GM12878 (cell line): ENCODE results near the gene KIF12. TPM values are rescaled to one million over a fixed set of nuclear protein-coding genes. Genes with fewer than 3 reads are reported as not detected.

Source experiments
- ATAC-seq: fragments of 200-7000 bp; cut with Tn5 transposase; 3 replicates; pipeline ENCODE4 v1.9.1; 2020; ENCODE audit warnings: mild to moderate bottlenecking, moderate library complexity
- BruUV-seq: library from RNA; stranded (reverse); fragments of 400-500 nt; replicated peaks from 2 replicates; lab custom pipeline; 2021; lab: Mats Ljungman, UMichigan
- CTCF ChIA-PET: fragments of 300-600 bp; sonication (Branson Sonifier 250); formaldehyde crosslinking; extraction: SDS; loops from one replicate; lab custom pipeline; 2021; ENCODE audit warnings: inconsistent platforms; lab: Yijun Ruan, JAX
- POLR2A ChIA-PET: fragments of 350-600 bp; formaldehyde crosslinking; extraction: SDS; loops from one replicate; lab custom pipeline; 2021; ENCODE audit warnings: inconsistent platforms; lab: Charles Lee
- RAD21 ChIA-PET: fragments of 300-600 bp; sonication (Branson Sonifier 250); formaldehyde crosslinking; loops from one replicate; lab custom pipeline; 2023; ENCODE audit warnings: antibody characterized with exemption; ENCODE audit not compliant: unreplicated experiment; lab: Charles Lee
- SMC1A ChIA-PET: fragments of 300-600 bp; sonication (Branson Sonifier 250); formaldehyde crosslinking; loops from one replicate; lab custom pipeline; 2023; ENCODE audit not compliant: unreplicated experiment, uncharacterized antibody; lab: Charles Lee
- DNase-seq: peaks from one replicate; pipeline ENCODE4 v3.0.0-alpha.2; 2011; ENCODE audit warnings: low read depth, low spot score
- FAIRE-seq: peaks from 3 replicates; lab custom pipeline; 2011; peaks lifted over from hg19 to GRCh38; lab: Jason Lieb, UNC
- H2AFZ ChIP-seq: 2 replicates; pipeline ENCODE4 v1.6.0; 2011; ENCODE audit warnings: low read depth, low read length, control low read depth; ENCODE audit not compliant: control insufficient read depth
- H3K27ac ChIP-seq: 2 replicates; pipeline ENCODE4 v1.5.1; 2011; ENCODE audit warnings: control low read depth; ENCODE audit not compliant: control insufficient read depth, insufficient read depth
- H3K27me3 ChIP-seq, 2 experiments: replicated peaks in 1 of 2; 2 replicates each; pipeline versions ENCODE4 v1.6.0 to v1.6.1; 2011; ENCODE audit warnings: low read length in 1 of 2; ENCODE audit not compliant: control insufficient read depth in 2 of 2, insufficient read depth in 2 of 2
- H3K36me3 ChIP-seq, 2 experiments: 2 replicates each; pipeline ENCODE4 v1.5.1; 2011; ENCODE audit warnings: low read length in 1 of 2; ENCODE audit not compliant: control insufficient read depth in 2 of 2, insufficient read depth in 2 of 2
- H3K4me1 ChIP-seq: 2 replicates; pipeline ENCODE4 v1.6.1; 2011; ENCODE audit warnings: mild to moderate bottlenecking, low read length, moderate library complexity, mixed read lengths; ENCODE audit not compliant: control insufficient read depth, insufficient read depth
- H3K4me2 ChIP-seq: 2 replicates; pipeline ENCODE4 v1.6.0; 2011; ENCODE audit warnings: control low read depth; ENCODE audit not compliant: control insufficient read depth, insufficient read depth
- H3K4me3 ChIP-seq: fragments of 200-600 bp; sonication (generic); 2 replicates; pipeline ENCODE4 v1.5.1; 2016
- H3K79me2 ChIP-seq: 2 replicates; pipeline ENCODE4 v1.6.0; 2011; ENCODE audit warnings: low read length; ENCODE audit not compliant: control insufficient read depth, insufficient read depth
- H3K9ac ChIP-seq: 2 replicates; pipeline ENCODE4 v1.8.0; 2011; ENCODE audit warnings: low read length, control low read depth, mixed read lengths; ENCODE audit not compliant: control insufficient read depth, insufficient read depth
- H3K9me3 ChIP-seq: replicated peaks from 3 replicates; pipeline ENCODE4 v1.5.1; 2011; ENCODE audit warnings: mild to moderate bottlenecking, low read length; ENCODE audit not compliant: control insufficient read depth, insufficient read depth
- H4K20me1 ChIP-seq: 2 replicates; pipeline ENCODE4 v1.6.0; 2011; ENCODE audit not compliant: control insufficient read depth, insufficient read depth
- BACH1 ChIP-seq: fragments of 450-650 bp; IDR thresholded peaks from 2 replicates; pipeline ENCODE4 v1.6.1; 2017; ENCODE audit warnings: mild to moderate bottlenecking, borderline replicate concordance
- CBX5 ChIP-seq: sonication (generic); IDR thresholded peaks from 2 replicates; pipeline ENCODE4 v1.6.1; 2016; ENCODE audit warnings: low read depth, moderate library complexity, mild to moderate bottlenecking, inconsistent platforms
- FOS ChIP-seq: IDR thresholded peaks from 3 replicates; pipeline ENCODE4 v1.6.1; 2011; ENCODE audit warnings: borderline replicate concordance; ENCODE audit not compliant: insufficient read length; ENCODE audit errors: extremely low read depth
- JUND ChIP-seq: IDR thresholded peaks from 2 replicates; pipeline ENCODE4 v1.6.1; 2012; ENCODE audit warnings: low read depth, mild to moderate bottlenecking, low read length, improper control_type of control experiment, moderate library complexity
- MEF2A ChIP-seq: IDR thresholded peaks from 2 replicates; pipeline ENCODE4 v1.6.1; 2011; ENCODE audit warnings: low read depth, mild to moderate bottlenecking, low read length, moderate library complexity; ENCODE audit not compliant: insufficient read depth
- MYC ChIP-seq: IDR thresholded peaks from 2 replicates; pipeline ENCODE4 v1.6.1; 2011; ENCODE audit warnings: mild to moderate bottlenecking, low read length, moderate library complexity, inconsistent platforms; ENCODE audit not compliant: insufficient read depth, insufficient replicate concordance, insufficient read length, severe bottlenecking
- NFIC ChIP-seq: IDR thresholded peaks from 2 replicates; pipeline ENCODE4 v1.6.1; 2012; ENCODE audit warnings: low read depth, mild to moderate bottlenecking, inconsistent platforms, low read length, moderate library complexity
- NFYA ChIP-seq: IDR thresholded peaks from 2 replicates; pipeline ENCODE4 v1.6.1; 2011; ENCODE audit warnings: low read depth, mild to moderate bottlenecking, low read length, improper control_type of control experiment, borderline replicate concordance
- NRF1 ChIP-seq: conservative IDR thresholded peaks from 2 replicates; pipeline ENCODE4 v1.6.1; 2011; ENCODE audit warnings: mild to moderate bottlenecking, low read depth, low read length, improper control_type of control experiment
- PAX8 ChIP-seq: fragments of 450-650 bp; IDR thresholded peaks from 2 replicates; pipeline ENCODE4 v1.6.1; 2017; ENCODE audit warnings: mild to moderate bottlenecking, moderate library complexity
- POU2F2 ChIP-seq: IDR thresholded peaks from 3 replicates; pipeline ENCODE4 v1.6.1; 2011; ENCODE audit warnings: low read depth, mild to moderate bottlenecking, low read length, borderline replicate concordance
- RCOR1 ChIP-seq: conservative IDR thresholded peaks from 2 replicates; pipeline ENCODE4 v1.6.1; 2012; ENCODE audit warnings: low read depth, low read length, improper control_type of control experiment
- SIN3A ChIP-seq: IDR thresholded peaks from 2 replicates; pipeline ENCODE4 v1.6.1; 2012; ENCODE audit warnings: low read depth, low read length, improper control_type of control experiment
- WRNIP1 ChIP-seq: IDR thresholded peaks from 2 replicates; pipeline ENCODE4 v1.6.1; 2011; ENCODE audit warnings: low read depth, low read length, improper control_type of control experiment, borderline replicate concordance
- ZNF207 ChIP-seq: fragments of 450-650 bp; IDR thresholded peaks from 2 replicates; pipeline ENCODE4 v1.6.1; 2014; ENCODE audit warnings: antibody characterized with exemption, mild to moderate bottlenecking, borderline replicate concordance
- WGBS: methylation state at CpG from one replicate; pipeline ENCODE4 v1.1.6; 2016; ENCODE audit warnings: low lambda C conversion rate; ENCODE audit not compliant: insufficient replicate concordance, insufficient coverage; ENCODE audit errors: missing lambda C conversion rate; 5-methylcytosine and 5-hydroxymethylcytosine counted together
- in situ Hi-C: fragments of 300-500 bp; cut with MboI; formaldehyde crosslinking; loops from 9 replicates; pipeline ENCODE4 v1.14.3; 2018; ENCODE audit warnings: mixed read lengths
- intact Hi-C: fragments of 100-400 bp; cut with micrococcal nuclease; formaldehyde crosslinking; loops from one replicate; pipeline ENCODE4 v1.14.2; 2022; ENCODE audit not compliant: unreplicated experiment
- polyA plus RNA-seq, 11 experiments: library from polyadenylated mRNA; depleted of rRNA in 4 of 11; unstranded in 6 of 11; stranded (reverse) in 5 of 11; fragments of >200 nt; fragmentation: Nextera tagmentation in 4 of 11; fragmentation: Illumina TruSeq in 1 of 11; extraction: Ambion mirVana in 4 of 11; extraction: Trizol in 1 of 11; gene quantifications; 1 replicate in 1 of 11; 2 replicates in 10 of 11; pipeline versions ENCODE4 v1.2.1 to v1.2.3, GENCODE V29; 2011 to 2016; ENCODE audit warnings: inconsistent platforms in 2 of 11, missing spikeins in 2 of 11, low read depth in 1 of 11
- total RNA-seq, 4 experiments: library from RNA; depleted of rRNA in 3 of 4; stranded (reverse); fragments of >200 nt in 3 of 4; fragmentation: Illumina TruSeq in 1 of 4; extraction: Trizol in 1 of 4; gene quantifications; 2 replicates each; pipeline versions ENCODE4 v1.2.1 to v1.2.3, GENCODE V29; 2013 to 2021
- TF ChIP-seq, protein P1 (sequence below): fragments of 450-650 bp; conservative IDR thresholded peaks from 2 replicates; pipeline ENCODE4 v1.6.1; 2017; ENCODE audit warnings: mild to moderate bottlenecking, moderate library complexity

Gene KIF12
- total and polyA plus RNA-seq, 10 of the 15 experiments (the other 5 are each of a cell fraction or from before 2014, with no cell fraction given): not detected

DNA sequence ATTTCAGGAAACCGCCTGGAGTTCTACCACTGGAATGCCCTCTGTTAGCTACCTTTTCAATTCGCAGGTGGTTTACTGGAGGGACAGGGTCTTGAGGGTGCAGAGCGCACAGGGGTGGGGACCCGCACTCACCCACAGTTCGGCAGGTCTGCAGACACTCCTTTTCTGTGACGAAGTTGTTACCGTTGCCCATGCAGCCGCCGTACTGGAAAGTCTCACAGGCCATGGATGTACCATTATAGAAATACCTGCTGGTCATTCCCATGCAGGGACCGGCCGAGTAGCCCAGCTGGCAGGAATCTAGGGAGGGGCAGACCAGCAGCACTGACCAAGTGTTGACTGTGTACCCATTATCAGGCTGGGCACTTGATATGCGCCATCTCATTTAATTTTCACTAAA lies 37.8 kb downstream of the KIF12 start:
- H4K20me1 ChIP-seq: no peaks in the 10 kb centered on the region
- DNase-seq (no peak), ATAC-seq (no peak), FAIRE-seq (no peak)
- no peaks in the 10 kb centered on the region for H3K79me2 ChIP-seq
- SMC1A ChIA-PET: no interaction called here
- TF ChIP-seq FOS (no peak), SIN3A (no peak)
- H3K27ac ChIP-seq: no peak overlapping the region
- H3K4me1 ChIP-seq: no peaks in the 10 kb centered on the region
- no peaks in the 10 kb centered on the region for H3K36me3 ChIP-seq
- 57% methylated on average over 12 of the region's 12 CpGs for WGBS
- no peak overlapping the region for H3K4me3 ChIP-seq
- H3K4me2 ChIP-seq: no peak overlapping the region
- in situ Hi-C loops (no loop called here), intact Hi-C loops (no loop called here)
- POLR2A ChIA-PET: no interaction called here
- H3K27me3 ChIP-seq: no peaks in the 10 kb centered on the region
- H3K9ac ChIP-seq: no peak overlapping the region
- no peak overlapping the region for H2AFZ ChIP-seq
- BruUV-seq: no TSS peak
- H3K9me3 ChIP-seq: no peaks in the 10 kb centered on the region
- RAD21 ChIA-PET: no interaction called here
- CTCF ChIA-PET: no interaction called here

DNA sequence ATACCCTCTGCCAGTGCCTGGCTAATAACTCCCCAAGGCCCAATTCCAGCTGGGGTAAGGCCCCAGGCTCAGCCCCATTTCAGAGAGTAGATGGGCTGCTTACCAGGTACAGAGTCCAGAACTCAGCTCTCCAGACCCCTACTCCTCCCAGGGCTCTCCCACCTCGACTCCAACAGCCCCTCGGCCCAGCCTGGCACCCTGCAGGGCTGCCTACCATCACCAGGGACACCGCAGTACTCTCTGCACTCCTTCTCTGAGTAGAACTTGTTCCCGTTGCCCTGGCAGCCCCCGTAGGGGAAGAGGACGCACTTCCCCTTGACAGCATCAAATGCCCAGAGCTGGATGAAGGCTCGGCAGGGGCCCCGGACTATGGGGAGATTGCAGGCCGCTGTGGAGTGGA lies 38.4 kb downstream of the KIF12 start:
- Histone ChIP-seq H4K20me1 (no peaks in the 10 kb centered on the region), H2AFZ (no peak overlapping the region), H3K27ac (no peak overlapping the region), H3K27me3 (no peaks in the 10 kb centered on the region), H3K36me3 (no peaks in the 10 kb centered on the region), H3K4me1 (no peaks in the 10 kb centered on the region), H3K4me2 (no peak overlapping the region), H3K9me3 (no peaks in the 10 kb centered on the region), H3K9ac (no peak overlapping the region), H3K79me2 (no peaks in the 10 kb centered on the region), H3K4me3 (no peak overlapping the region)
- intact Hi-C loops (no loop called here), in situ Hi-C loops (no loop called here)
- ChIA-PET SMC1A (no interaction called here), CTCF (interaction anchor here (0.7 kb wide), 1 partner anchor 13 kb away, joined by 3 read pairs; no protein-coding TSS in a partner anchor), POLR2A (no interaction called here), RAD21 (no interaction called here)
- TF ChIP-seq MYC (no peak), NRF1 (no peak), NFYA (no peak), BACH1 (no peak), JUND (no peak), POU2F2 (no peak), WRNIP1 (no peak), RCOR1 (no peak), CBX5 (no peak), ZNF207 (no peak), PAX8 (no peak), NFIC (no peak), MEF2A (no peak)
- TF ChIP-seq, protein P1, sequence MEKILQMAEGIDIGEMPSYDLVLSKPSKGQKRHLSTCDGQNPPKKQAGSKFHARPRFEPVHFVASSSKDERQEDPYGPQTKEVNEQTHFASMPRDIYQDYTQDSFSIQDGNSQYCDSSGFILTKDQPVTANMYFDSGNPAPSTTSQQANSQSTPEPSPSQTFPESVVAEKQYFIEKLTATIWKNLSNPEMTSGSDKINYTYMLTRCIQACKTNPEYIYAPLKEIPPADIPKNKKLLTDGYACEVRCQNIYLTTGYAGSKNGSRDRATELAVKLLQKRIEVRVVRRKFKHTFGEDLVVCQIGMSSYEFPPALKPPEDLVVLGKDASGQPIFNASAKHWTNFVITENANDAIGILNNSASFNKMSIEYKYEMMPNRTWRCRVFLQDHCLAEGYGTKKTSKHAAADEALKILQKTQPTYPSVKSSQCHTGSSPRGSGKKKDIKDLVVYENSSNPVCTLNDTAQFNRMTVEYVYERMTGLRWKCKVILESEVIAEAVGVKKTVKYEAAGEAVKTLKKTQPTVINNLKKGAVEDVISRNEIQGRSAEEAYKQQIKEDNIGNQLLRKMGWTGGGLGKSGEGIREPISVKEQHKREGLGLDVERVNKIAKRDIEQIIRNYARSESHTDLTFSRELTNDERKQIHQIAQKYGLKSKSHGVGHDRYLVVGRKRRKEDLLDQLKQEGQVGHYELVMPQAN: no peak
- WGBS: 20% methylated on average over 9 of the region's 9 CpGs
- DNase-seq (no peak), ATAC-seq (no peak), FAIRE-seq (no peak)
- BruUV-seq: no TSS peak
